PFSK-1 (cell line): ENCODE results near the gene UBE2H.

Experiments used
- FOXP2 ChIP-seq: optimal IDR thresholded peaks from 2 replicates; pipeline ENCODE3; 2011; ENCODE audit warnings: borderline replicate concordance, control low read depth, inconsistent platforms; ENCODE audit not compliant: insufficient read depth; ENCODE audit errors: extremely low read length, extremely low read depth
- POLR2AphosphoS5 ChIP-seq: IDR thresholded peaks from 2 replicates; pipeline ENCODE4 v1.6.1; 2012; ENCODE audit warnings: low read depth, mild to moderate bottlenecking, control low read depth, low read length, moderate library complexity
- SIN3A ChIP-seq: IDR thresholded peaks from 2 replicates; pipeline ENCODE4 v1.6.1; 2012; ENCODE audit warnings: mild to moderate bottlenecking, low read length, moderate library complexity, borderline replicate concordance; ENCODE audit not compliant: insufficient read depth
- TAF1 ChIP-seq: IDR thresholded peaks from 2 replicates; pipeline ENCODE4 v1.6.1; 2012; ENCODE audit warnings: low read length, control low read depth, borderline replicate concordance; ENCODE audit not compliant: insufficient read depth
- TF ChIP-seq, protein P1 (sequence below), 2 experiments: IDR thresholded peaks; 2 replicates each; pipeline versions ENCODE4 v1.6.1 to v1.8.0; 2011 to 2012; ENCODE audit warnings: low read depth in 2 of 2, low read length in 2 of 2, control low read depth in 1 of 2, inconsistent platforms in 1 of 2, mild to moderate bottlenecking in 1 of 2, moderate library complexity in 1 of 2; ENCODE audit not compliant: insufficient read depth in 1 of 2

UBE2H gene

DNA sequence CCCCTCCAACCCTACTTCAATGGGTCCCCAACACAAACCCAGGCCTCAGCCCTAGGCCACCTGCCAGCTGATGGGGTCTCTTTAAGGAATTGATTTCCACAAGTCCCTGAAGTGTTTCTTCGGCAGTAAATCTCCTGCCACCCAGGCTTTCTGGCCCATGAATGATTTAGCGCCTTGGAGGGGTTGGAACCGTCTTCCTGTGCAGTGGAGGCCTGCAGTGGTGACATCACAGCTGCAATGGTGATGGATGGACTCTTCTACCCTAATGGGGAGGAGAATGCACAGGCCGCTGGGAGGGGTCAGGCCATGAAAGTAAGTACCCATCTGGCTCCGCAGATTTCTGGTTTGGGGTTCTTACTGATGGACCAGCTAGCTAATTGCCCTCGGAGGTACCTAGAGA, 163.8 kb downstream of the UBE2H start:
- TF ChIP-seq TAF1 = no peak
- no peak for TF ChIP-seq SIN3A
- TF ChIP-seq POLR2AphosphoS5 = no peak
- TF ChIP-seq, protein P1, sequence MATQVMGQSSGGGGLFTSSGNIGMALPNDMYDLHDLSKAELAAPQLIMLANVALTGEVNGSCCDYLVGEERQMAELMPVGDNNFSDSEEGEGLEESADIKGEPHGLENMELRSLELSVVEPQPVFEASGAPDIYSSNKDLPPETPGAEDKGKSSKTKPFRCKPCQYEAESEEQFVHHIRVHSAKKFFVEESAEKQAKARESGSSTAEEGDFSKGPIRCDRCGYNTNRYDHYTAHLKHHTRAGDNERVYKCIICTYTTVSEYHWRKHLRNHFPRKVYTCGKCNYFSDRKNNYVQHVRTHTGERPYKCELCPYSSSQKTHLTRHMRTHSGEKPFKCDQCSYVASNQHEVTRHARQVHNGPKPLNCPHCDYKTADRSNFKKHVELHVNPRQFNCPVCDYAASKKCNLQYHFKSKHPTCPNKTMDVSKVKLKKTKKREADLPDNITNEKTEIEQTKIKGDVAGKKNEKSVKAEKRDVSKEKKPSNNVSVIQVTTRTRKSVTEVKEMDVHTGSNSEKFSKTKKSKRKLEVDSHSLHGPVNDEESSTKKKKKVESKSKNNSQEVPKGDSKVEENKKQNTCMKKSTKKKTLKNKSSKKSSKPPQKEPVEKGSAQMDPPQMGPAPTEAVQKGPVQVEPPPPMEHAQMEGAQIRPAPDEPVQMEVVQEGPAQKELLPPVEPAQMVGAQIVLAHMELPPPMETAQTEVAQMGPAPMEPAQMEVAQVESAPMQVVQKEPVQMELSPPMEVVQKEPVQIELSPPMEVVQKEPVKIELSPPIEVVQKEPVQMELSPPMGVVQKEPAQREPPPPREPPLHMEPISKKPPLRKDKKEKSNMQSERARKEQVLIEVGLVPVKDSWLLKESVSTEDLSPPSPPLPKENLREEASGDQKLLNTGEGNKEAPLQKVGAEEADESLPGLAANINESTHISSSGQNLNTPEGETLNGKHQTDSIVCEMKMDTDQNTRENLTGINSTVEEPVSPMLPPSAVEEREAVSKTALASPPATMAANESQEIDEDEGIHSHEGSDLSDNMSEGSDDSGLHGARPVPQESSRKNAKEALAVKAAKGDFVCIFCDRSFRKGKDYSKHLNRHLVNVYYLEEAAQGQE (IDR thresholded peaks at IDR 0.05; ENCODE audit: insufficient read depth in 1 of 2, low read depth in 2 of 2, low read length in 2 of 2) = no peak
- TF ChIP-seq FOXP2 = no peak

DNA sequence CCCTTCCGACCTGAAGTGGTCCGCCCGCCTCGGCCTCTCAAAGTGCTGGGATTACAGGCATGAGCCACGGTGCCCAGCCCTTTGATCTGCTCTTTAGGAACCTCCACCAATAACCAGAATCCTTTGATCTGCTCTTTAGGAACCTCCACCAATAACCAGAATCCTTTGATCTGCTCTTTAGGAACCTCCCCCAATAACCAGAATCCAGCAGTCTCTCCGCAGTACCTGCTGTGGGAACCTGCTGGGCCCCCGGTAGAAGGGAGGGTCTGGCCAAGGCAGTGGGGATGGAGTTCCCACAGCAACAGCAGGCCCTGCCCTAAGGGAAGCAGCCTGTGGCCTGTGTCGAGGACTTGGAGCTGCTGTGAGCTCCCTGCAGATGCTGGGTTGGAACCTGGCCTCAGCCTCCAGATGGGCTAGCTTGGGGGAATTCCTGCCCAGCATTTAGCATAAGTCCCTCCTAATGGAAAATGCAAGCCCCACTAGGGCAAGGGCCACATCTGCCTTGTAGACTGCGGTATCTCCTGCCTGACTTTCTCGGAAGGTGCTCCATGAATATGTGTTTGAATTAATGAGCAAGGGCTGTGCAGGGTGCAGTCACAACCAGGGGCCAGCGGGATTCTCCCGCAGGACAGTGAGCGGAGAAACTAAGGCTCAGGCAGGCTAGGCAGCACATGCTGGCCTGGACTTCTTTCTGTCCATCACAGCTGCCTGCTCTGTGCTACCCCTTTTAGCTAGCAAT, 165.8 kb downstream of the UBE2H start:
- TF ChIP-seq FOXP2 (no peak), SIN3A (no peak), POLR2AphosphoS5 (no peak), TAF1 (no peak)
- TF ChIP-seq, protein P1 (IDR thresholded peaks at IDR 0.05; ENCODE audit: insufficient read depth in 1 of 2, low read depth in 2 of 2, low read length in 2 of 2) = no peak

DNA sequence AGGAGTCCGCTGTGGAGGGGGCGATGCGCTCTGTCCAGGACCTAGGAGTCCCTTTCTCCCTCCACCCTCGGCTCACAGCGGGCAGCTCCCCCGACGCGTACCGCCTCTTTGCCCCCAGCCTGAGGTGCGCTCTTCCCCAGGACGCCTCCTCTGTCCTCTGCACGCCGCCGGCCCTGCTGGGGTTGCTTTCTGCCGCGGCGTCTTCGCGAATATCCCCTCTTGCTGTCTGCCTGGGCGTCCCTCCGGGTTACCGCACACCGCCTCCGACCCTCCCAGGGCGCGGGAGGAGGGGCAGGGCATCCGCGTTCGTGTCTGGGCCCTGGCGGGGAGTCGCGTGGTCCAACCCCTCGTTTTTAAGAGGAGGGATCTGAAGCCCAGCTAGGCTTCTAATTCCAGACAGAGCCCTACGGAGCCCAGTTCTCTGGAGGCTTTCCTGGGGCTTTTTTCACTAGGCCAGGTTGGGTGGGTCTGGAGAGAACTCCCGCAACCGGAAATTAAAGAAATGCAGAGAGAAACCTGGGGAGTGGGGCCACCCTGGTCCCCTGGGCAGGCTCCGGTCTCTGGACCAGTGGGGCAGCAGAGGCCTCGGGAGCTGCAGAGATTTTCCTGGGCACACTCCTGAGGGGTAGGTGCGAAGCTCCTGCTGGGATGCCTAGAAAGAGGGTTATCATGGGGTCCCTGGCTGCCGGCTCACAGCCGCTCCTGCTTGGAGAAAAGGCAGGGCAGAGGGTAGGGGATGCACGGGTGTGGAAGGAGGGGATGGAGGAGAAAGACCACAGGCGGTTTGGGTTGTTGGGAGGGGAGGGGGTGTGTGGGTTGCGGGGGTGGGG, 166.9 kb downstream of the UBE2H start:
- TF ChIP-seq POLR2AphosphoS5 (no peak), FOXP2 (no peak), SIN3A (no peak), TAF1 (no peak)
- TF ChIP-seq, protein P1 (IDR thresholded peaks at IDR 0.05; ENCODE audit: insufficient read depth in 1 of 2, low read depth in 2 of 2, low read length in 2 of 2) = no peak

DNA sequence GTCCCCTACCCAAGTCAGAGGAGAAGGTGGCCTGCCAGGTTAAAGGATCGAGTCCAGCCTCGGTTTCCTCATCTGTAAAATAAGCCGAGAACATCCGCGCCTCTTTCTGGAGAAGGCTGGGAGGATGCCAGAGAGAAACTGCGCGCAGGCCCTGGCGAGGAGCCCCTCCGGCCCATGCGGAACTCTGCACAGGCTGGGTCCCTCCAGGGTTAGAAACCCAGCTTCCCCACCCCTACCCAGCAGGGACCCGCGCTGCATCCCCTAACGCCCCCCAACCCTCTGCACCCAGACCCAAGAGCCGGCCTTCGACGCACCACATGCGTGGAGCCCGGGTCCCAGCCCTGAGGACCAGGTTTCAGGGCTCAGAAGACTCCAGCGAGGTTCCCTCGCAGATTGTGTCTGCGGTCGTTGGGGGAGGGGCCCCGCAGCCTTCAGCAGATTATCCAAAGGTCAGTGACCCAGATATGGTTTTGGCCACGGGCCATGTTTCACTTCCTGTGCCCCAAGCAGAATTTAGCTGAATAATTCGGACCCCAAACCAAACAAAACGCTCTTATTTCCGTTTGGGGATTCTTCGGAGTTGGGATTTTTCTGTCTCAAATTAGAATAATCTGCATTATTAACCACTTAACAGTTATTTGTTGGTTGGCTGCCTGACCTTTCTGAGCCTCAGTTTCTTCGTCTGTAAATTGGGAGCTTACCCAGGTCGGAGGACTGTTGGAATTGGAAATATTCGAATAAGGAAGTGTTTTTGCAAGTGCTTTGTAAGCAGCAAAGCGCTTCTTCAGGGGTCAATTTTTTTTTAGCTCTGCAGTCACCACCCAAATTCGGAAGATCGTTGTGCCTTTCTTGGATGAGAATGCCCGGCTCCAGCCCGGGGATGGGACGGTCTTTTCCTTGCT, 167.7 kb downstream of the UBE2H start:
- TF ChIP-seq, protein P1 (IDR thresholded peaks at IDR 0.05; ENCODE audit: insufficient read depth in 1 of 2, low read depth in 2 of 2, low read length in 2 of 2) = no peak
- TF ChIP-seq TAF1 (no peak), SIN3A (no peak), POLR2AphosphoS5 (no peak), FOXP2 (no peak)
